OCI-LY3 (cell line): ENCODE measurements around the gene RPL32.

Experiments used
- H2AFZ ChIP-seq: fragments of 200-600, 300-600 bp; shearing (Covaris generic); 2 replicates; pipeline ENCODE4 v1.6.0; 2014; ENCODE audit warnings: antibody characterized with exemption, low read depth, low read length
- H3K27ac ChIP-seq: fragments of 200-600, 300-600 bp; sonication (generic); 2 replicates; pipeline ENCODE4 v1.5.1; 2014; ENCODE audit warnings: mild to moderate bottlenecking, low read length, moderate library complexity, mixed read lengths
- H3K27me3 ChIP-seq: fragments of 200-600, 300-600 bp; sonication (generic); 2 replicates; pipeline ENCODE4 v1.6.1; 2014; ENCODE audit warnings: low read depth, low read length, mixed read lengths
- H3K36me3 ChIP-seq: fragments of 200-600, 300-600 bp; sonication (generic); replicated peaks from 2 replicates; pipeline ENCODE3; 2014; ENCODE audit warnings: low read depth, low read length, mixed read lengths
- H3K4me1 ChIP-seq: fragments of 300-600, 200-600 bp; sonication (generic); 2 replicates; pipeline ENCODE4 v1.6.1; 2014; ENCODE audit warnings: low read length, mixed read lengths
- H3K4me2 ChIP-seq: fragments of 200-600, 300-600 bp; sonication (generic); 2 replicates; pipeline ENCODE4 v1.6.1; 2014; ENCODE audit warnings: low read length, mixed read lengths
- H3K4me3 ChIP-seq: fragments of 300-600, 200-600 bp; sonication (generic); 2 replicates; pipeline ENCODE4 v1.5.1; 2014; ENCODE audit warnings: antibody characterized with exemption, mild to moderate bottlenecking, low read length, moderate library complexity
- H3K79me2 ChIP-seq: fragments of 300-600, 200-600 bp; shearing (Covaris generic); 2 replicates; pipeline ENCODE4 v1.6.1; 2014; ENCODE audit warnings: mild to moderate bottlenecking, low read length, mixed read lengths
- H3K9ac ChIP-seq: fragments of 300-600, 200-600 bp; shearing (Covaris generic); 2 replicates; pipeline ENCODE4 v1.6.0; 2014; ENCODE audit warnings: mild to moderate bottlenecking, low read length, moderate library complexity
- H3K9me3 ChIP-seq: fragments of 200-600, 300-600 bp; shearing (Covaris generic); 2 replicates; pipeline ENCODE4 v1.6.1; 2014; ENCODE audit warnings: low read length, mixed read lengths; ENCODE audit not compliant: insufficient read depth
- H4K20me1 ChIP-seq: fragments of 200-600, 300-600 bp; sonication (generic); 2 replicates; pipeline ENCODE4 v1.6.1; 2016; ENCODE audit warnings: low read length, mixed read lengths; ENCODE audit not compliant: insufficient read depth
- EZH2phosphoT487 ChIP-seq: fragments of 200-600 bp; shearing (Covaris generic); IDR thresholded peaks from 2 replicates; pipeline ENCODE4 v1.6.1; 2018; ENCODE audit warnings: antibody characterized with exemption, mixed run types, low read depth
- TF ChIP-seq, protein P1 (sequence below): fragments of 200-600, 300-600 bp; sonication (generic); IDR thresholded peaks from 2 replicates; pipeline ENCODE4 v1.5.1; 2014; ENCODE audit warnings: antibody characterized with exemption, low read length, low read depth

RPL32 gene

DNA sequence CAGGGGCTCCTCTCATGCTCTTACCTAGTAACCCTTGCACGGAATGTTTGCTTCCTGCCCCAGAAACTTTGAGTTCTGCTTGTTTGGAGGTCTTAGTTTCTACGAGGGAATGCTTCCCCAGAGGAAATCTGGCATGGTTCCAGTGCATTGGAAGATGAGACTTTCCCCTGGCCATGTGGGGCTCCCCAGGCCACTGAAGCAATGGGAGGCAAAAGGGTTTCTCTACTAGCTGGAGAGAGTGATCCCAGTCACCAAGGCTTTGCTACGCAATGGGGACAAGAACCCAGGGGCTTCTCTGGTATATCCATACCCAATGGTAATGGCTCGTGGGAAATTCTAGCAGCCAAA is 44.2 kb upstream of the RPL32 start:
- H3K4me2 ChIP-seq, result peak overlapping the region; percentile 93
- H3K36me3 ChIP-seq, result no peaks in the 10 kb centered on the region
- no peaks in the 10 kb centered on the region for H4K20me1 ChIP-seq
- H2AFZ ChIP-seq, result peak overlapping the region; percentile 92; the same call in 1 of the 2 replicates
- peak overlapping the region; percentile 49; the same call in 1 of the 2 replicates for H3K9ac ChIP-seq
- no peaks in the 10 kb centered on the region for H3K79me2 ChIP-seq
- no peaks in the 10 kb centered on the region for H3K9me3 ChIP-seq
- H3K27me3 ChIP-seq, result peaks cover 42% of the 10 kb centered on the region
- TF ChIP-seq EZH2phosphoT487, result no peak
- TF ChIP-seq, protein P1, sequence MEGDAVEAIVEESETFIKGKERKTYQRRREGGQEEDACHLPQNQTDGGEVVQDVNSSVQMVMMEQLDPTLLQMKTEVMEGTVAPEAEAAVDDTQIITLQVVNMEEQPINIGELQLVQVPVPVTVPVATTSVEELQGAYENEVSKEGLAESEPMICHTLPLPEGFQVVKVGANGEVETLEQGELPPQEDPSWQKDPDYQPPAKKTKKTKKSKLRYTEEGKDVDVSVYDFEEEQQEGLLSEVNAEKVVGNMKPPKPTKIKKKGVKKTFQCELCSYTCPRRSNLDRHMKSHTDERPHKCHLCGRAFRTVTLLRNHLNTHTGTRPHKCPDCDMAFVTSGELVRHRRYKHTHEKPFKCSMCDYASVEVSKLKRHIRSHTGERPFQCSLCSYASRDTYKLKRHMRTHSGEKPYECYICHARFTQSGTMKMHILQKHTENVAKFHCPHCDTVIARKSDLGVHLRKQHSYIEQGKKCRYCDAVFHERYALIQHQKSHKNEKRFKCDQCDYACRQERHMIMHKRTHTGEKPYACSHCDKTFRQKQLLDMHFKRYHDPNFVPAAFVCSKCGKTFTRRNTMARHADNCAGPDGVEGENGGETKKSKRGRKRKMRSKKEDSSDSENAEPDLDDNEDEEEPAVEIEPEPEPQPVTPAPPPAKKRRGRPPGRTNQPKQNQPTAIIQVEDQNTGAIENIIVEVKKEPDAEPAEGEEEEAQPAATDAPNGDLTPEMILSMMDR, result no peak
- H3K4me3 ChIP-seq, result peak overlapping the region; percentile 73
- peaks cover 49% of the 10 kb centered on the region for H3K4me1 ChIP-seq
- peak overlapping the region; percentile 20; the same call in 1 of the 2 replicates for H3K27ac ChIP-seq

DNA sequence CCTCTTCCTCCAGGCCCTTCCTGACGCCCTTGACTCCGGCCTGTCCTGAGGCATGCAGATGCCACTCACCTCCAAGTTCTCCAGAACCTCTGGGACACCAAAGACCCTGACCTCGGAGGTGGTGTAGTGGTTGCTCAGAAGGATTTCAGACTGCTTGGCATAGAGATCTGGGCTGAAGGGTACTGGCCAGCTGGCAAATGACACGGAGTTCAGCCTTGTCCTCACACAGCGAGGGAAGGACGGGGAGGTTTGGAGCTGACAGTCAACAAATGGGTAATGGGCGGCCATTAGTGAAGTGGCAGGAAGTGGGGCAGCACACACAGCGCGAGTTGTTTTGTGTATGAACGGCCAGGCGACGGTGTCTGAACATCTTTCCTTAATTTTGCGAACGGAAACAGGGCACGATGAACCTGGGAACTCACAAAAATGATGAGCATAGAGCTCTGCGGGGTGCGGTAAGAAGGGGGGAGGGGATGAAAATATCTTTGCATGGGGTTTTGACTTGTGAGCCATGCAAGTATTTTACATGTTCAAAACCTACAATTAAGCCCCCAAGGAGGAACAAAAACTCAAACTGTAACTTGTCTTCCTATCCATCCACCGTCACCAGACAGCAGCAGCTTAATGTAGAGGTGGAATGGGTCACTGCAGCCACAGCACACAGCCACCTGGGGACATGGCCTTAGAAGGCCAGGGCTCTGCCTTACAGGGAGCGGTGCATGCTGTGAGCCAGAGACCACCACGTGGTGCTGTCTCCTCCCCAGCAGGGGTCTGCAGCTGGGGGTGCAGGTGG is 43.6 kb upstream of the RPL32 start:
- Histone ChIP-seq H3K9me3 (no peaks in the 10 kb centered on the region), H3K27me3 (peaks cover 36% of the 10 kb centered on the region), H2AFZ (peak overlapping the region; percentile 92), H3K79me2 (no peaks in the 10 kb centered on the region), H3K4me3 (peak overlapping the region; percentile 73), H3K36me3 (no peaks in the 10 kb centered on the region), H3K27ac (peak overlapping the region; percentile 20; the same call in 1 of the 2 replicates), H3K4me2 (peak overlapping the region; percentile 93), H3K9ac (peak overlapping the region; percentile 49; the same call in 1 of the 2 replicates), H3K4me1 (peaks cover 49% of the 10 kb centered on the region), H4K20me1 (no peaks in the 10 kb centered on the region)
- no peak for TF ChIP-seq EZH2phosphoT487
- TF ChIP-seq, protein P1, result no peak

DNA sequence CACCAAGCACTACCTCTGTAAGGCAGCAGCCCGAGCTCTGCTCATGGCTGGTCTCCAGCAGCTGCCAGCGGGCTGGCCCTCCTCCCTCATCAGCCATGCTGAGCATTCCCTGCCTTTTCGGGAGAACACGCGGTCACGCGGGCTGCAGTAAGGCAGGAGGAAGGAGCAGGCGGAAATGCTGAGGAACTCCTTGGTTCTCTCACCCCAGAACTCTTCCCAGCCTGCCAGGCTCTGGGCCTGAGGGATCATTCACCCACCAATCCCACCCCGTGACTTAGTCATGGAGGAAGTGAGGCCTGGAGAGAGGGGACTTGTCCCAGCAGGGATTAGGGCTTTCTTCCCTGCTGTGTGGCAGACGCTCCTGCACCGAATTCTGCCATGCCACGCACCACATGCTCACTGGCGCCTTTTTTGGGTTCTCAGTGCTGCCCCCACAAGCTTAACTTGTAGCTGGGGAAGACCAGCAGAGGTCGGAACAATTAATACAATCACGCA is 42.9 kb upstream of the RPL32 start:
- Histone ChIP-seq H3K36me3 (no peaks in the 10 kb centered on the region), H3K79me2 (no peaks in the 10 kb centered on the region), H4K20me1 (no peaks in the 10 kb centered on the region), H3K4me1 (peaks cover 47% of the 10 kb centered on the region), H3K9me3 (no peaks in the 10 kb centered on the region), H2AFZ (peak overlapping the region; percentile 92; the same call in 1 of the 2 replicates), H3K4me3 (peak overlapping the region; percentile 73; the same call in 1 of the 2 replicates), H3K27me3 (peaks cover 31% of the 10 kb centered on the region), H3K27ac (no peak overlapping the region), H3K4me2 (peak overlapping the region; percentile 93), H3K9ac (0 out of 2 replicates have a peak overlapping the region, but pooled peaks have one; percentile 49)
- TF ChIP-seq, protein P1, result no peak
- no peak for TF ChIP-seq EZH2phosphoT487
